DOHH2 (cell line): ENCODE measurements around the gene TRAF2.

Experiments
- H3F3A ChIP-seq: fragments of 200-600 bp; sonication (generic), shearing (Covaris generic); 2 replicates; pipeline ENCODE4 v1.6.0; 2016; ENCODE audit warnings: antibody characterized with exemption, mild to moderate bottlenecking; ENCODE audit not compliant: control insufficient read depth, insufficient read depth
- H3K27ac ChIP-seq: fragments of 200-600 bp; sonication (generic); 2 replicates; pipeline ENCODE4 v1.5.1; 2014; ENCODE audit warnings: low read depth, mild to moderate bottlenecking, low read length, moderate library complexity
- H3K27me3 ChIP-seq: fragments of 200-600 bp; sonication (generic); 2 replicates; pipeline ENCODE4 v1.6.1; 2014; ENCODE audit warnings: mild to moderate bottlenecking, low read length, mixed read lengths; ENCODE audit not compliant: control insufficient read depth
- H3K36me3 ChIP-seq: fragments of 200-600 bp; sonication (generic); 2 replicates; pipeline ENCODE4 v1.6.1; 2014; ENCODE audit warnings: mild to moderate bottlenecking, low read length, moderate library complexity, mixed read lengths; ENCODE audit not compliant: control insufficient read depth
- H3K4me1 ChIP-seq: fragments of 200-600 bp; sonication (generic); 2 replicates; pipeline ENCODE4 v1.6.1; 2014; ENCODE audit warnings: mild to moderate bottlenecking, low read length, mixed read lengths; ENCODE audit not compliant: control insufficient read depth
- H3K4me2 ChIP-seq: fragments of 200-600 bp; sonication (generic); 2 replicates; pipeline ENCODE4 v1.6.0; 2014; ENCODE audit warnings: mild to moderate bottlenecking, low read length, moderate library complexity
- H3K4me3 ChIP-seq: fragments of 200-600 bp; sonication (generic); 2 replicates; pipeline ENCODE4 v1.5.1; 2014; ENCODE audit warnings: mild to moderate bottlenecking, low read length, mixed read lengths
- H3K79me2 ChIP-seq: fragments of 200-600 bp; sonication (generic); 2 replicates; pipeline ENCODE4 v1.6.1; 2014; ENCODE audit warnings: mild to moderate bottlenecking, low read length, mixed read lengths; ENCODE audit not compliant: control insufficient read depth
- H3K9me2 ChIP-seq: fragments of 200-600 bp; sonication (generic); replicated peaks from 2 replicates; pipeline ENCODE4 v1.6.1; 2014; ENCODE audit warnings: mild to moderate bottlenecking, low read length, mixed read lengths; ENCODE audit not compliant: control insufficient read depth
- H3K9me3 ChIP-seq: fragments of 200-600 bp; sonication (generic); 2 replicates; pipeline ENCODE4 v1.6.1; 2014; ENCODE audit warnings: antibody characterized with exemption, low read length, mixed read lengths; ENCODE audit not compliant: control insufficient read depth, insufficient read depth
- H4K20me1 ChIP-seq: fragments of 200-600 bp; sonication (generic); 2 replicates; pipeline ENCODE4 v1.6.0; 2014; ENCODE audit warnings: low read depth, mild to moderate bottlenecking, antibody characterized with exemption, low read length, moderate library complexity; ENCODE audit not compliant: control insufficient read depth, insufficient read depth
- CTCF ChIP-seq: fragments of 200-600 bp; sonication (generic); IDR thresholded peaks from one replicate; pipeline ENCODE4 v1.5.1; 2014; ENCODE audit warnings: antibody characterized with exemption, mild to moderate bottlenecking, low read depth, low read length; ENCODE audit not compliant: poor library complexity, severe bottlenecking
- EZH2phosphoT487 ChIP-seq: fragments of 200-600 bp; sonication (generic); IDR thresholded peaks from 2 replicates; pipeline ENCODE4 v1.6.1; 2017; ENCODE audit warnings: borderline replicate concordance, mild to moderate bottlenecking, antibody characterized with exemption, low read length, moderate library complexity, mixed read lengths

The TRAF2 gene

DNA sequence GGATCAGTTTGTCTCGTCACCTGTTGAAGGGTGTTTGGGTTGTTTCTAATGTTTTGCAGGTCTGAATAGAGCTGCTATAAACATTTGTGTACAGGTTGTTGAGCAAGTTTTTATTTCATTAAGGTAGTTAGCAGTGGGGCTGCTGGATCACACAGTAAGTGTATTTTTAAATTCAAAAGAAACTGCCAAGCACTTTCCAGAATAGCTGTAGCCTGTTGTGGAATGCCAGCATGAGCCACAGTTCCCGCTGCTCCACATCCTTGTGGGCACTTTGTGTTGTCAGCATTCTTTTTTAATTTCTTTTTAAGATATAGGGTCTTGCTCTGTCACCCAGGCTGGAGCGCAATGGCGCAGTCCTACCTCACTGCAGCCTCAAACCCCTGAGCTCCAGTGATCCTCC, 43.7 kb downstream of the TRAF2 start:
- H4K20me1 ChIP-seq, result no peaks in the 10 kb centered on the region
- no peak for TF ChIP-seq EZH2phosphoT487
- TF ChIP-seq CTCF, result no peak

GRCh38 chr9:136931611-136932130, 45.4 kb downstream of the TRAF2 start:
- Histone ChIP-seq H3K27ac (no peak overlapping the region), H3K36me3 (peaks cover 35% of the 10 kb centered on the region), H3K27me3 (no peaks in the 10 kb centered on the region), H3K9me3 (no peaks in the 10 kb centered on the region), H3K9me2 (no peaks in the 10 kb centered on the region), H3K4me3 (no peak overlapping the region), H3K4me1 (no peaks in the 10 kb centered on the region), H4K20me1 (no peaks in the 10 kb centered on the region), H3K4me2 (no peak overlapping the region), H3F3A (peaks cover 9% of the 10 kb centered on the region), H3K79me2 (no peaks in the 10 kb centered on the region)
- TF ChIP-seq EZH2phosphoT487 (no peak), CTCF (no peak)

More for the DNA sequence above, 43.7 kb downstream of the TRAF2 start:
- Histone ChIP-seq H3K4me1 (no peaks in the 10 kb centered on the region), H3K36me3 (peaks cover 52% of the 10 kb centered on the region), H3K79me2 (no peaks in the 10 kb centered on the region), H3K9me2 (no peaks in the 10 kb centered on the region), H3K27ac (no peak overlapping the region), H3K4me2 (no peak overlapping the region), H3K9me3 (no peaks in the 10 kb centered on the region), H3K27me3 (no peaks in the 10 kb centered on the region), H3K4me3 (no peak overlapping the region), H3F3A (peaks cover 3% of the 10 kb centered on the region; the same call in 1 of the 2 replicates)

DNA sequence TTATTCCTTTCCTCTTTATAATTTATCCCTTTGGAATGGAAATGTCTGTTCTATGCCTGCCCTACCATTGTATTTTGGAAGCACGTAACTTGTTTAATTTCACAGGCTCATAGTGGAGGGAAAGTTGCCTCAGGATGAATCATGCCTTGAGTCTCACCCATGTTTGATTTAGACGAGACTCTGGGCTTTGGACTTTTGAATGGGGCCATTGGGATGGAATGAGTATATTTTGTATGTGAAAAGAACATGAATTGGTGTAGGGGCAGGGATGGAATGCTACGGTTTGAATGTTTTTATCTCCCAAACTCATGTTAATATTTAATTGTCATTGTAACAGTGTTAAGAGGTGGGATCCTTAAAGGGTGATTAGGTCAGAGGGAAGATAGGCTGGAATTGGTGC, 48.0 kb downstream of the TRAF2 start:
- H3K4me1 ChIP-seq, result no peaks in the 10 kb centered on the region
- H3K79me2 ChIP-seq, result peaks cover 5% of the 10 kb centered on the region; the same call in 1 of the 2 replicates
- no peaks in the 10 kb centered on the region for H3K9me2 ChIP-seq
- H3F3A ChIP-seq, result peaks cover 17% of the 10 kb centered on the region
- H3K27ac ChIP-seq, result no peak overlapping the region
- TF ChIP-seq CTCF (no peak), EZH2phosphoT487 (no peak)
- H3K36me3 ChIP-seq, result peaks cover 26% of the 10 kb centered on the region
- H3K9me3 ChIP-seq, result no peaks in the 10 kb centered on the region
- H3K27me3 ChIP-seq, result no peaks in the 10 kb centered on the region
- H4K20me1 ChIP-seq, result no peaks in the 10 kb centered on the region
- H3K4me3 ChIP-seq, result no peak overlapping the region
- no peak overlapping the region for H3K4me2 ChIP-seq
